Measurements from ENCODE around the gene SLC13A4.

- no peak for TF ChIP-seq CTCF (IDR thresholded peaks at IDR 0.05)
- TF ChIP-seq REST (IDR thresholded peaks at IDR 0.05; ENCODE audit: insufficient read depth in 1 of 2, low read depth in 2 of 2, low read length in 1 of 2): no peak
- no peak for TF ChIP-seq TCF7L2 (IDR thresholded peaks at IDR 0.05; ENCODE audit: low read depth, low read length)
- no peak for TF ChIP-seq POLR2AphosphoS5 (IDR thresholded peaks at IDR 0.05; ENCODE audit: low read depth, low read length)
- TF ChIP-seq SIN3A (IDR thresholded peaks at IDR 0.05; ENCODE audit: borderline replicate concordance, insufficient read depth, low read depth, low read length): no peak
Measured at GRCh38 chr7:135706858-135707569, 21.0 kb downstream of the SLC13A4 start.
